HG02610 (cell line): Measurements from ENCODE around the gene SLC17A9.

Experiments
- ATAC-seq: cut with Tn5 transposase; IDR thresholded peaks from one replicate; pipeline ENCODE4 v1.9.1; 2021; ENCODE audit warnings: mild to moderate bottlenecking, moderate library complexity; ENCODE audit not compliant: unreplicated experiment

SLC17A9 gene

DNA sequence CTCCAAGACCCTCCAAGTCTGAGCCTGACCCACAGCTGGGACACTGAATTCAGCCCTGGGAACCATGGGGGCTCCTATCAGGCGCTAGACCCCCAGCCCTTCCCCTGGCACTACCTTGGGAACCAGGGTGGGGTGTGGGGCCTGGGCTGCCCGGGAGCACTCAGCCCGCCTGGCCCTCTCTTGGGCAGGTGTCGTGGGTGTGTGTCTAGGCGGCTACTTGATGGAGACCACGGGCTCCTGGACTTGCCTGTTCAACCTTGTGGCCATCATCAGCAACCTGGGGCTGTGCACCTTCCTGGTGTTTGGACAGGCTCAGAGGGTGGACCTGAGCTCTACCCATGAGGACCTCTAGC is 14.6 kb downstream of the SLC17A9 start:
- no peak for ATAC-seq

GRCh38 chr20:62967628-62968351 is 15.3 kb downstream of the SLC17A9 start:
- no peak for ATAC-seq

GRCh38 chr20:62968378-62969178 is 16.1 kb downstream of the SLC17A9 start:
- no peak for ATAC-seq

DNA sequence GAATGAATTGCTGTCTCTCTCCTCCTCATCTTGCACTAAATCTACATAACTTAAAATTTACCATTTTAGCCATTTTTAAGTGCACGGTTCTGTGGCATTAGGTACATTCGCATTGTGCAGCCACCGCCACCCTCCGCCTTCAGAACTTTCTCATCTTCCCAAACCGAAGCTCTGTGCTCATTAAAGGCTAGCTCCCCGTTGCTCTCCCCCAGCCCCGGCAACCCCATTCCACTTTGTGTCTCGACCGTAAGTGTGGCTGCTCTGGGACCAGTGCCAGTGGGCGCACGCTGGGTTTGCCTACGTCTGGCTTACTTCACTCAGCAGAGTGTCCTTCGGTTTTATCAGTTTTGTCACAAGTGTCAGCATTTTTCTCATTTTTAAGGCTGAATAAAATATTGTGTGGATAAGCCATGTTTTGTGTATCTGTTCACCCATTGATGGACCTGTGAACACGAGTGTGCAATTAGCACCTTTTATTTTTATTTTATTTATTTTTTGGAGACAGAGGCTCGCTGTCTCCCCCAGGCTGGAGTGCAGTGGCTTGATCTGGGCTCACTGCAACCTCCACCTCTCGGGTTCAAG is 16.8 kb downstream of the SLC17A9 start:
- no peak for ATAC-seq

- no peak for ATAC-seq
Observed at GRCh38 chr20:62969939-62970306, 17.4 kb downstream of the SLC17A9 start.

DNA sequence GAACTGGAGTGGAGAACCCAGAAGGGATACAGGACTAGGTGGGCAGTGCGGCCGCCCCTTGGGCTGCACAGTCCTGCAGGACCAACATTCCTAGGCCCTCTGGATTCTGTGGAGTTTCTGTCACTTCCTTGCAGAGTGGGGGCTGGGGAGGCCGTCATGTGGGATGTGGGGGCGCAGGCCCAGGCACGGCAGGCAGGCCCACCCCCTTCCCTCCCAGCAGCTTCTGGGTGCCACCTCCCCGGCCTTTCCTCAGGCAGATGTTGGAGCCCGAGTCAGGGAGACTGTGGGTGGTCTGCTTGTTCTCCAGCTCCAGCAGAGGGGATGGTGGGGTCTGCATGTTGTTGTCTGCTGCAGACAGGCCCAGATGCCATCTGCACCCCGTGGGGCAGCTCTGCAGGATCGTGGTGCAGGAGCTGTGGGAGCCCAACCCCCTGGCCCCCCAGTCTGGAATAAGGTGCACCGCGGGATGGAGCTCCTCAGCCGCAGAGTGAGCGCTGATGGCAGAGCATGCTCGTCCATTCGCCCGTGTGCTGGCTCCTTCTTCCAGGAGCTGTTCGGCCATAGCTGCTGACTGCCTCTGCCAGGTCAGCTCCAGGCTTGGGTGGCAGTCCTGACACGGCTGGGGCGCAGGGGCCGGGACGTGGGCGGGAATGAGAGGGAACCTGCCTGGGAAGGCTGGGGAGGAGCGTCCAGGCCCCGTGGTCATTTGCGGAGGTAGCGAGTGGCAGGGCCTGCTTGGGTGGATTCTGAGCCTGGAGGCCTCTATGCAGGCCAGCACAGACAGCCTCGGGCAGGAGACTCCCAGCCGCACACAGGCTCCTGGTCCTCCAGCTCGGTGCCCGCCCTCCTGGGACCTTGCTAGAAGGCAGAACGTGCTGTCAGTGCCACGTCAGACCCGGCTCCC is 18.1 kb downstream of the SLC17A9 start:
- no peak for ATAC-seq

GRCh38 chr20:62971211-62971949 is 18.9 kb downstream of the SLC17A9 start:
- no peak for ATAC-seq

DNA sequence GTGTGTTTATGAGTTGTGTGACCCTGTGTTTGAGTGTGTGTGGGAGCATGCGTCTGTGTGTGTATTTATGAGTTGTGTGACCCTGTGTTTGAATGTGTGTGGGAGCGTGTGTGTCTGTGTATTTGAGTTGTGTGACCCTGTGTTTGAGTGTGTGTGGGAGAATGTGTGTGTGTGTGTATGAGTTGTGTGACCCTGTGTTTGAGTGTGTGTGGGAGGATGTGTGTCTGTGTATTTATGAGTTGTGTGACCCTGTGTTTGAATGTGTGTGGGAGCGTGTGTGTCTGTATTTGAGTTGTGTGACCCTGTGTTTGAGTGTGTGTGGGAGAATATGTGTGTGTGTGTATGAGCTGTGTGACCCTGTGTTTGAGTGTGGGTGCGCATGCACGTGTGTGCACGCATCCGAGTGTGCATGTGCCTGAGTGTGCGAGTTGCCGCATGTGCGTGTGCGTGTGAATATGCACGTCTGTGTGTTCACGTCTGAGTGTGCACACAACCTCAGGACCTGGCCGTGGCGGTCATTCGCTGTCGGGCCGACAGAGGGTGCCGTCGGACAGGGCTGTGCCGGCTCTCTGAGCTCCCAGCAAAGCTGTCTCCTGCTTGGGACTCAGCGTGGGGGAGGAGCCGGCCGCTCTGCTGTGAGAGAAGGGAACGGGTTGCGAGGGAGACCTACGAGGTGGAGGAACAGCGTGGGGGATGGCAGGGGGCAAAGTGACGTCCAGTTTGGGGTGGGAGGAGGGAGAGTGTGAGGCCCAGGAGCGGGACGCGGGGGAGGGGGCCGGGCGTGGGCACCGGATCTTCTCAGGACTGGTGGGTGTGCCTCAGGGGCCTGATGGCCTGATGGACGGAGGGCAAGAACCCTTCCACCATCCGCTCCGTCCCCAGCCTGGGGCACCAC is 19.7 kb downstream of the SLC17A9 start:
- peak; percentile 45 for ATAC-seq

- ATAC-seq: no peak
Observed at GRCh38 chr20:62972845-62973745, 20.6 kb downstream of the SLC17A9 start.

- ATAC-seq: no peak
Observed at GRCh38 chr20:62975251-62975760, 22.8 kb downstream of the SLC17A9 start.

GRCh38 chr20:62975812-62976508 is 23.5 kb downstream of the SLC17A9 start:
- ATAC-seq: no peak

DNA sequence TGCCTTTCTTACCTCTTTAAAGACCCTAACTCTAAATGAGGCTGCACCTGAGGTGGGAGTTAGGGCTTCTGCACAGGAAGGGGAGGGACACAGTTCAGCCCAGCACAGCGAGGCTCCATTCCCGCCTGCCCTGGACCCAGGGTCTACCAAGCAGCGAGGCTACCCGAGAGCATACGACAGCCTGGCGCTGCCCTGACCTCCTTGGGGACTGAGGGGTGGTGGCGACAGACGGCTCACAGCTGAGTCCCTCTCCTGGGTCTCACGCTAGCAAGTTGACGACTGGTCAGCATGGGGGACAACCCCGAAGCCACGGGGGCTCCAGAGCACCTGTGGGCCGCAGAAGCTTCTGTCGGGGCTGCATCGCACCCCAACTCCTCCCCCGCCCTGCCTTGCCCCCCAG is 24.4 kb downstream of the SLC17A9 start:
- ATAC-seq: no peak

DNA sequence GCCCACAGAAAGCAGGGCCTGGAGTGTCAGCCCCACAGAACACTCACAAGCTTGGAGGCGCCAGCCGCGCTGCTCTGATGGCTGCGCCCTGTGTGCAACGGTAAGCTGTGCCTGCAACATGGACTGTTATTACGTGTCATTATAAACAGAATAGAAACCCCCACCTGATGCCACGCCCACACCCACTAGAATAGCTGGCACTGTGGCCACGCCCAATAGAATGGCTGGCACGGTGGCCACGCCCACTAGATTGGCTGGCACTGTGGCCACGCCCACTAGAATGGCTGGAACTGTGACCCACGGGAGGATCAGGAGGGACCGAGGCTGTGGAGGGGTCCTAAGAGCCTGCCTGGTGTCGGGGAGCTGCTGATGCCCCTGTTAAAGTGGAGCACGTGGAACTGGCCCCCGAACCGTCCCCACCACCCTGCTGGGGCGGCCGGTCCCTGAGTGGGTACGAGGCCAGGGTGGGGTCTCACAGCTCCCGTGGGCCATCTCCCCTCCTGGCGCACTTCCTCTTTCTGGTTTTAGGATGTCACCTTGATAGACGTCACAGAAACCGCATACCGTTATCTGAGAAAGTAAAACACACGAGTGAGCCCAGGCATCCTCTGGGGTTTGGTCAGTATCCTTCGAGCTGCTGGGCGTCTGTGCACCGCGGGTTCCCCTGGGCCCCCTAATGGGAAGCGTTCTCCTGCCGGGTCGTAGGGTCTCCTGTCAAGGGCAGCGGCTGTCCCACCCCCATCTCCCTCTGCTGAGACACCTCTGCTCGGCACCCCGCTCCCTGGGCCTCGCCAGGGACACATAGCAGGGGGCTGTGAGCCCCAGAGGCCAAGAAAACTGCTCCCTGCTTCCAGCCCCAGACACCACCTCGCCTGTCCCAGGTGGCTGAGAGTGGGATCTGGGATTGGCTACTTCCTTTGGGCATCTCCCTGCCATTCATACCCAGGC is 25.4 kb downstream of the SLC17A9 start:
- ATAC-seq: peak; percentile 43

DNA sequence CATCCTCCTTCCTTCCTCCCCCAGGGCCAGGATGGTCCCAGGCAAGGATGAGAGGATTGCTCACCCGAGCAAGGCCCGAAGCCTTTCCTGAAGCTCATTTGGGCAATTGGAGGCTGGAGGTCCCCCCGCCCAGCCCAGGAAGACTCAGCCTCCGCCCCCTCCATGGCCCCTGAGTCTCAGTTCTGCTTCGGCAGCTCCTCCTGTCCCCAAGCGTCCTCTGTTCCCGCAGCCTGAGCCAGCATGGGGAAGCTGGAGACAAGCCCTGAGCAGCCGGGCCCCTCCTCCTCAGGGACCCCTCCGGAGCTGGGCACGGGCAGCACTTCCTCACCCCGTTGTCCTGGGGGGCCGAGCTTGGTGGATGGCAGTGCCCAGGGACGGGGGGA is 26.0 kb downstream of the SLC17A9 start:
- no peak for ATAC-seq

- ATAC-seq: no peak
Observed at GRCh38 chr20:62979310-62979709, 26.8 kb downstream of the SLC17A9 start.

DNA sequence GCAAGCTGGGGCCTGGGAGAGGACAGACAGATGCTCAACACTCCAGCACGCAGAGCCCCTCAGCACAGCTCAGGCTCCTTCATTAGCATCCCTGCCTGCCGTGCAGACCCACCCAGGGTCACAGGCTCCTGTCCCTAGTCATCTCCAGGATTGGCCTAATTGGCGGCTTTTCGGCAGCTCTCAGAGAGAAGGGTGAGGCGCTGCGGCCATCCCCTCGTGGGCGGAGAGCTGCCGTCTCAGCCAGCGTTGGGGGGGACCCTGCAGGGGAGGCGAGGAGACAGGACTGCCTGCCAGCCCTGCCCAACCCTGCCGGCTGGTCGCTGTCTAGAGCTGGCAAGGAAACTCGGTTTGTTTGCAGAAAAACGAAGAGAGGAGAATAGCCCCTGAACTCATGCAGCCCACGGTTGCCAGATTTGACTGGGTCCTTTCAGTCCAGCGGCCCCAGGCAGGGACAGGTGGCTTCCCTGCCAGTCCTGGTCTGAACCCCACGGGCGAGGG is 27.4 kb downstream of the SLC17A9 start:
- ATAC-seq: no peak
